ENCODE measurements around the gene INMT.

Gene INMT

GRCh38 chr7:30788640-30789333 lies 36.9 kb downstream of the INMT start:
- no peak for DNase-seq (ENCODE audit: low read depth)

- DNase-seq (ENCODE audit: low read depth): no peak
These were observed 37.4 kb downstream of the INMT start for GRCh38 chr7:30789334-30789711.

DNA sequence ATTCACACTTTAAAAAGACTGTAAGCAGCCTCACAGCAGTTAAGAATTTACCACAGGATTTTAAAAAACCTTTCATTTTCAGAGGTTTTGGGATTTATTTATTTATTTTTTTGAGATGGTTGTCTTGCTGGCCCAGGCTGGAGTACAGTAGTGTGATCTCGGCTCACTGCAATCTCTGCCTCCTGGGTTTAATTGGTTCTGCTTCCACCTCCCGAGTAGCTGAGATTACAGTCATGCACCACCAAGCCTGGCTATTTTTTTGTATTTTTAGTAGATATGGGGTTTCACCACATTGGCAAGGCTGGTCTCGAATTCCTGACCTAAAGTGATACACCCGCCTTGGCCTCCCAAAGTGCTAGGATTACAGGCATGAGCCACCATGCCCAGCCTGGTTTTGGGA lies 38.4 kb downstream of the INMT start:
- DNase-seq (ENCODE audit: low read depth): no peak

DNA sequence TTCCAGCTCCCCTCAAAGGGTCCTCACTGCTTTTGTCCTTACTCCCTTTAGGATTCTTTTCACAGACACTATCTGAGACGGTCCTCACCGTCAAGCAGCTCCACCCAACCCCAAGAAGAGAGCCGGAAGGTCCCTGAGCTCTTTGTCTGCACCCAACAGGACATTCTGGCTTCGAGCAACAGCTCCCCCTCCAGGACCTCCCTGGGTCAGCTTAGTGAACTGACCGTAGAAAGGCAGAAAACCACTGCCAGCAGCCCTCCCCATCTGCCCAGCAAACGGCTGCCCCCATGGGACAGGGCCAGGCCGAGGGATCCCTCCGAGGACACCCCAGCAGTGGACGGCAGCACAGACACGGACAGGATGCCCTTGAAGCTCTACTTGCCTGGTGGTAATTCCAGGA lies 39.2 kb downstream of the INMT start:
- DNase-seq (ENCODE audit: low read depth): no peak

- no peak for DNase-seq (ENCODE audit: low read depth)
These were observed 43.4 kb downstream of the INMT start for GRCh38 chr7:30795161-30795948.

- no peak for DNase-seq (ENCODE audit: low read depth)
These were observed 44.4 kb downstream of the INMT start for GRCh38 chr7:30796105-30796869.

DNA sequence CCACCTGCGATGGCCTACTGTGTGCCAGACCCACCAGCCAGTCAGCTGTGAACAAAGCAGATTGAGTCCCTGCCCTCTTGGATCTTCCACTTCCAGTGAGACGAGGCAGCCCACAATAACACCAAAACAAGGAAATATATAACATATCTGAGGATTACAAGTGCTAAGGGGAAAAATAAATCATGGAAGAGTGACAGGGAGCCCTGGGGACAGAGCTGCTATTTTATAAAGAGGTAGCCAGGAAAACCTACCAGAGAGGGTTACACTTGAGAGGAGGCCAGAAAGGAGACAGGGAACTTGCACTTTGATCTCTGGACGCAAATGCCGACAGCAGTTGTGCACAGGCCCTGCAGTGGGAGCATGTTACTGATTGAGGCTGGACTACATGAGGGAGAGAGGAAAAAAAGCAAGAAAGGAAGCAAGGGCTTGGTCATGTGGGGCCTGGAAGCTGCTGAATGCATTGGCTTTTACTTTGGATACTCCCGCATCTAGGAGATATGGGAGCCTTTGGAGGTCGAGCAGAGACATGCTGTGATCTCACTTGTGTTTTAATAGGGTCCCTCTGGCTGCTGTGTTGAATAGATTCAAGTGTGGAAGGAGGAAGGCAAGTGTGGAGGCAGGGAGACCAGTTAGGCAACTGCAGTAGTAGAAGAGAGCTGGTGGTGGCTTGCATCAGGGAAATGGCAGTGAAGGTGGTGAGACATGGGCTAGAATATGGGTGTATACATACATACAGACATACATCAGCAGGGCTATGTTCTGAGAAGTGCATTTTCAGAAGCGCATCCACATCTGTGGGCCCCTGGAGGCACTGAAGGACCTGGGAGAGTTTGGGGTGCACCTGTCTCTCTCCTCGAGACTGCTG lies 45.5 kb downstream of the INMT start:
- DNase-seq (ENCODE audit: low read depth): no peak

- DNase-seq (ENCODE audit: low read depth): no peak
These were observed 47.5 kb downstream of the INMT start for GRCh38 chr7:30799206-30799975.

- DNase-seq (ENCODE audit: low read depth): no peak
These were observed 48.2 kb downstream of the INMT start for GRCh38 chr7:30799976-30800661.

DNA sequence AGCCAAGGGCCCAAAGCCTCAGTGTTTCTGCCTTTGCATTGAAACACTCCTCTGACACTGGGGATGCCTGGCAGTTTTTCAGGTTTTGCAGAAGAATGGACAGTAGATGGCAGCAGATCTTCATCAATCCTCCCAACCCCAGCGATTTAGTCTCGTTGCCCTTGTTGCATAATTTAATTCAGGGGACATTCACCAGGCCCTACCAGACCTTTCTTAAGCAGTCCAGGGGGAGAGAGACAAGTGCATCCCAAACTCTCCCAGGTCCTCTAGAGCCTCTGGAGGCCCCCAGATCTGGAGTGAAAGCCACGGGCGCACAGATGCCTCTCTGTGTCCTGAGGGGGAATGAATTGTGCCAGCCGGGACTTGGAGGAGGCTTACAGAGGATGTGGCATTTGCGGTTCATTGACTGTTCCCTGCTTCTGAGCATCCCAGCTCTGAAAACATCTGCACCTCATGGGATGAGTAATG lies 48.9 kb downstream of the INMT start:
- DNase-seq (ENCODE audit: low read depth): no peak

DNA sequence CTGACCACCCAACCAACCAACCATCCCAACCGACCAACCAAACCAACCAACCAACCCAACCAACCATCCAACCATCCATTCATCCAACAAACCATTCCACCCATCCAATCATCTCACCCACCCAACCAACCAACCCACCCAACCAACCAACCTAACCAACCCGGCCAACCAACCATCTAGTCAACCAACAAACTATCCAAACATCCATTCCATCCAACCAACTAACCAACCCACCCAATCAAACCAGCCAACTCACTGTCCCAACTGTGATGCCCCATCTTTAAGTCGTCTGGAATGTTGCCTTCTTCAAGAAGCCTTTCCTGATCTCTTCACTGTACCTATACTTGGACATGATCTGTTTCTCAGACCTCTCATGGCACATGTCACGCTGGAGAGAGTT lies 50.9 kb downstream of the INMT start:
- no peak for DNase-seq (ENCODE audit: low read depth)

GRCh38 chr7:30804078-30804661 lies 52.2 kb downstream of the INMT start:
- DNase-seq (ENCODE audit: low read depth): no peak

DNA sequence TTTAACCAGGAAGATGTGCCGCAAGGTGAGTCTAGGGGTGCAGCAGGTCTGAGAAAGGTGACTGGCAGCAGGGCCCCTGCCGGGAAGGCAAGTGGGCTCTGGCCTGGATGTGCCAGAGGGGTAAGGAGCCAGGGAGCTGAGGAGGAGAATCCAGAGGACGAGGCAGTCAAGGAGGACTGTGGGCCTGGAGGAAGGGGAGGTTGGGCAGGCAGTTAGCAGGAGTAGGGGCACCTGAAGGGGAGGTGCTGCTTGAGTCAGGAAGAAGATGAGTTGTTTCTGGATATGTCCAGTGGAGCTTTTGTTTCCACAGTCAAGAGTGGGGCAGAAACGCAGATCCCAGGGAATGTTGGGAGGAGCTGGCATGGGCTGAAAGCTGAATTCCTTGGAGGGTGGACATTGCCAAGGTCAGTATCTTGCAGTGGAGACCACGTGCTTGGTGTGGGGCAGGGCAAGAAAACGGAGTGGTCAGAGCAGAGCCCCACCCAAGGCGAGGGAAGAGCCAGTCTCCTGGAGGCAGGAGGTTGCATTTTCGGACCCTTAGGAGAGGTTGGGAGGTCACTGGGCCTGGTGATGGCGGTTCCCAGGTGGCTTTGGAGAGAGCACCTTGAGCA lies 53.3 kb downstream of the INMT start:
- DNase-seq (ENCODE audit: low read depth): no peak

GRCh38 chr7:30805931-30806330 lies 54.0 kb downstream of the INMT start:
- no peak for DNase-seq (ENCODE audit: low read depth)
